Measurements from ENCODE around the gene CYTL1. TPM values are rescaled to one million over a fixed set of nuclear protein-coding genes. Genes with fewer than 3 reads are reported as not detected.

Gene CYTL1
- polyA plus RNA-seq, 1 donor from 2014 or later: not detected

- Histone ChIP-seq H3K9me2 (ENCODE audit: insufficient read depth, low read length) (no peaks in the 10 kb centered on the region), H3K4me2 (ENCODE audit: low read length) (no peak overlapping the region), H3K4me3 (ENCODE audit: low read length) (no peak overlapping the region), H3K79me2 (replicated peaks; ENCODE audit: insufficient read depth, low read length) (no peaks in the 10 kb centered on the region), H4K20me1 (ENCODE audit: insufficient read depth) (no peaks in the 10 kb centered on the region), H3K9me3 (ENCODE audit: low read length) (no peaks in the 10 kb centered on the region), H3K27me3 (ENCODE audit: insufficient read depth, low read depth, low read length) (no peaks in the 10 kb centered on the region), H3K36me3 (ENCODE audit: insufficient read depth, low read length) (no peaks in the 10 kb centered on the region), H3K9ac (ENCODE audit: low read length) (no peak overlapping the region), H2AFZ (ENCODE audit: low read depth, low read length) (no peak overlapping the region), H3K27ac (ENCODE audit: low read length) (no peak overlapping the region), H3F3A (ENCODE audit: insufficient read depth, low read length, poor library complexity, severe bottlenecking) (no peaks in the 10 kb centered on the region)
- TF ChIP-seq MXI1 (conservative IDR thresholded peaks at IDR 0.05; ENCODE audit: poor library complexity, severe bottlenecking) (no peak), POLR2AphosphoS5 (IDR thresholded peaks at IDR 0.05) (no peak), TAF1 (IDR thresholded peaks at IDR 0.05; ENCODE audit: low read depth) (no peak), REST (IDR thresholded peaks at IDR 0.05; ENCODE audit: borderline replicate concordance) (no peak), EP300 (conservative IDR thresholded peaks at IDR 0.05; ENCODE audit: poor library complexity, severe bottlenecking) (no peak), CTCF (IDR thresholded peaks at IDR 0.05; ENCODE audit: poor library complexity, severe bottlenecking) (no peak), SMC3 (conservative IDR thresholded peaks at IDR 0.05; ENCODE audit: poor library complexity) (no peak), RAD21 (conservative IDR thresholded peaks at IDR 0.05) (no peak), EZH2 (IDR thresholded peaks at IDR 0.05; ENCODE audit: borderline replicate concordance, insufficient read depth, low read length, poor library complexity, severe bottlenecking) (no peak)
Observed at GRCh38 chr4:5028480-5028879, 9.2 kb upstream of the CYTL1 start.

GRCh38 chr4:5027346-5027745 lies 8.1 kb upstream of the CYTL1 start:
- Histone ChIP-seq H3K9me3 (ENCODE audit: low read length) (no peaks in the 10 kb centered on the region), H3K79me2 (replicated peaks; ENCODE audit: insufficient read depth, low read length) (no peaks in the 10 kb centered on the region), H3K9ac (ENCODE audit: low read length) (no peak overlapping the region), H3K9me2 (ENCODE audit: insufficient read depth, low read length) (no peaks in the 10 kb centered on the region), H3K36me3 (ENCODE audit: insufficient read depth, low read length) (no peaks in the 10 kb centered on the region), H2AFZ (ENCODE audit: low read depth, low read length) (no peak overlapping the region), H3K4me3 (ENCODE audit: low read length) (no peak overlapping the region), H3K27ac (ENCODE audit: low read length) (no peak overlapping the region), H3K27me3 (ENCODE audit: insufficient read depth, low read depth, low read length) (no peaks in the 10 kb centered on the region), H3K4me2 (ENCODE audit: low read length) (no peak overlapping the region), H3F3A (ENCODE audit: insufficient read depth, low read length, poor library complexity, severe bottlenecking) (no peaks in the 10 kb centered on the region), H4K20me1 (ENCODE audit: insufficient read depth) (no peaks in the 10 kb centered on the region)
- TF ChIP-seq MXI1 (conservative IDR thresholded peaks at IDR 0.05; ENCODE audit: poor library complexity, severe bottlenecking) (no peak), TAF1 (IDR thresholded peaks at IDR 0.05; ENCODE audit: low read depth) (no peak), RAD21 (conservative IDR thresholded peaks at IDR 0.05) (no peak)

GRCh38 chr4:5026371-5026770 lies 7.1 kb upstream of the CYTL1 start:
- Histone ChIP-seq H3K9me3 (ENCODE audit: low read length) (no peaks in the 10 kb centered on the region), H3K27ac (ENCODE audit: low read length) (no peak overlapping the region), H3K36me3 (ENCODE audit: insufficient read depth, low read length) (no peaks in the 10 kb centered on the region), H3K4me2 (ENCODE audit: low read length) (no peak overlapping the region), H3K9me2 (ENCODE audit: insufficient read depth, low read length) (no peaks in the 10 kb centered on the region), H2AFZ (ENCODE audit: low read depth, low read length) (no peak overlapping the region), H3K27me3 (ENCODE audit: insufficient read depth, low read depth, low read length) (no peaks in the 10 kb centered on the region), H3K79me2 (replicated peaks; ENCODE audit: insufficient read depth, low read length) (no peaks in the 10 kb centered on the region), H3F3A (ENCODE audit: insufficient read depth, low read length, poor library complexity, severe bottlenecking) (no peaks in the 10 kb centered on the region), H4K20me1 (ENCODE audit: insufficient read depth) (no peaks in the 10 kb centered on the region), H3K9ac (ENCODE audit: low read length) (no peak overlapping the region), H3K4me3 (ENCODE audit: low read length) (no peak overlapping the region)
- no peak for TF ChIP-seq EZH2 (IDR thresholded peaks at IDR 0.05; ENCODE audit: borderline replicate concordance, insufficient read depth, low read length, poor library complexity, severe bottlenecking)
- TF ChIP-seq TAF1 (IDR thresholded peaks at IDR 0.05; ENCODE audit: low read depth): no peak
- TF ChIP-seq SMC3 (conservative IDR thresholded peaks at IDR 0.05; ENCODE audit: poor library complexity): no peak
- TF ChIP-seq POLR2AphosphoS5 (IDR thresholded peaks at IDR 0.05): no peak
- TF ChIP-seq RAD21 (conservative IDR thresholded peaks at IDR 0.05): no peak
- no peak for TF ChIP-seq EP300 (conservative IDR thresholded peaks at IDR 0.05; ENCODE audit: poor library complexity, severe bottlenecking)
- no peak for TF ChIP-seq MXI1 (conservative IDR thresholded peaks at IDR 0.05; ENCODE audit: poor library complexity, severe bottlenecking)
- no peak for TF ChIP-seq CTCF (IDR thresholded peaks at IDR 0.05; ENCODE audit: poor library complexity, severe bottlenecking)
- TF ChIP-seq REST (IDR thresholded peaks at IDR 0.05; ENCODE audit: borderline replicate concordance): no peak
